ENCODE measurements around the gene OR6B1.

DNA sequence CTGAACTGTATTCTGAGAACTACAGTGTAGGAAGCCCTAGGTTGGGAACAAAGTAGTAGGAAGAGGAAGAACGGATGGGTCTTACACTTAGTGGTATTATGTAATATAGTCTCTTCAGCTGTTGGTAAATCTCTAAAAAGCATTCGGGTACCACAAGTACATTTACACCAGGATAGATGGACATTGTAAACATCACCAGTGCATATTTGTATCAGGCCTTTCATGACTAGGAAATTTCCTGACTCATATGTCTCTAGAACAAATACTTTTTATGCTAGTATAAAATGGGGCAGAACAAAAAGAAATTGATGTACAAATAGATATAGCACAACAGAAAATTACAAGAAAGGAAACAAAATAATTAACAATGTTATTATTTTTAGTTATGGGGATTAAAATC, 21.5 kb upstream of the OR6B1 start:
- TF ChIP-seq ARNT (IDR thresholded peaks at IDR 0.05) (no peak), SP1 (IDR thresholded peaks at IDR 0.05) (no peak), FOXA1 (IDR thresholded peaks at IDR 0.05) (no peak)
- TF ChIP-seq, protein P1, sequence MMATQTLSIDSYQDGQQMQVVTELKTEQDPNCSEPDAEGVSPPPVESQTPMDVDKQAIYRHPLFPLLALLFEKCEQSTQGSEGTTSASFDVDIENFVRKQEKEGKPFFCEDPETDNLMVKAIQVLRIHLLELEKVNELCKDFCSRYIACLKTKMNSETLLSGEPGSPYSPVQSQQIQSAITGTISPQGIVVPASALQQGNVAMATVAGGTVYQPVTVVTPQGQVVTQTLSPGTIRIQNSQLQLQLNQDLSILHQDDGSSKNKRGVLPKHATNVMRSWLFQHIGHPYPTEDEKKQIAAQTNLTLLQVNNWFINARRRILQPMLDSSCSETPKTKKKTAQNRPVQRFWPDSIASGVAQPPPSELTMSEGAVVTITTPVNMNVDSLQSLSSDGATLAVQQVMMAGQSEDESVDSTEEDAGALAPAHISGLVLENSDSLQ (IDR thresholded peaks at IDR 0.05): no peak
